ENCODE data around the gene USP10.

USP10 gene

GRCh38 chr16:84680165-84680842, 19.5 kb upstream of the USP10 start:
- H3K4me3 ChIP-seq (ENCODE audit: low read depth, low read length), result no peak overlapping the region
- no peak for DNase-seq (ENCODE audit: low read depth)
- TF ChIP-seq, protein P1, sequence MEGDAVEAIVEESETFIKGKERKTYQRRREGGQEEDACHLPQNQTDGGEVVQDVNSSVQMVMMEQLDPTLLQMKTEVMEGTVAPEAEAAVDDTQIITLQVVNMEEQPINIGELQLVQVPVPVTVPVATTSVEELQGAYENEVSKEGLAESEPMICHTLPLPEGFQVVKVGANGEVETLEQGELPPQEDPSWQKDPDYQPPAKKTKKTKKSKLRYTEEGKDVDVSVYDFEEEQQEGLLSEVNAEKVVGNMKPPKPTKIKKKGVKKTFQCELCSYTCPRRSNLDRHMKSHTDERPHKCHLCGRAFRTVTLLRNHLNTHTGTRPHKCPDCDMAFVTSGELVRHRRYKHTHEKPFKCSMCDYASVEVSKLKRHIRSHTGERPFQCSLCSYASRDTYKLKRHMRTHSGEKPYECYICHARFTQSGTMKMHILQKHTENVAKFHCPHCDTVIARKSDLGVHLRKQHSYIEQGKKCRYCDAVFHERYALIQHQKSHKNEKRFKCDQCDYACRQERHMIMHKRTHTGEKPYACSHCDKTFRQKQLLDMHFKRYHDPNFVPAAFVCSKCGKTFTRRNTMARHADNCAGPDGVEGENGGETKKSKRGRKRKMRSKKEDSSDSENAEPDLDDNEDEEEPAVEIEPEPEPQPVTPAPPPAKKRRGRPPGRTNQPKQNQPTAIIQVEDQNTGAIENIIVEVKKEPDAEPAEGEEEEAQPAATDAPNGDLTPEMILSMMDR (conservative IDR thresholded peaks at IDR 0.05; ENCODE audit: low read depth, low read length), result no peak

DNA sequence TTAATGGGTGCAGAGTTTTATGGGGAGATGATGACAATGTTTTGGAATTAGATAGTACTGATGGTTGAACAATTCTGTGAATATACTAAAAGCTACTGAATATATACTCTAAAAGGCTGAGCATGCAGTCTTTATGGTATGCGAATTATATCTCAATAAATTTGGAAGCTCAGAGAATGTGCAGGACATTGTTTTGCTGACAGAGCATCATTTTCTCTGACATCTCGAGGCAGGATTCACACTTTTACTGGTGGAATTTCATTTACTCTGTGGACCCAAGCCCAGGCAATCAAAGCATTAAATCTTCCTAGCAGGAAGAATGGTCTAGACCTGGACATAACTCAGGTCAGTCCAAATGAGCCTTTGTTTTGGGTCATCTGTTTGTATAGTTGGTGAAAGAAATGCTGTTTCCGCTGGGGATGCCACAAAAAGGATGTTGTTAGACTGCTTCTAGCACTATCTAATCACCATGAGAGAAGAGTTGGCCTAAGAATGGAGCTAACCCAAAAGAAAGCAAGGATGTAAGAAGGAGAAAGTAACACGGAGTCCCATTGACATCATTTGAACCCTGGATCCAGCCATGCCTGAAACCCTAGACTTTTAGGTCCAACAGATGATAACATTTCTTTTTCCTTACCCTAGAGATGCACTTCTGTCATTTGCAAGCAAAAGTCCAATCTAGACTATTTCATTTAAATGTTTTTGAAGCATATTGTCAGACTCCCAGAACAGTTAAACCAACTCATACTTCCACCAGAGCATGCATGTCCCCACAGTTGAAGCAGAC, 18.8 kb upstream of the USP10 start:
- TF ChIP-seq, protein P1 (conservative IDR thresholded peaks at IDR 0.05; ENCODE audit: low read depth, low read length), result no peak
- no peak overlapping the region for H3K4me3 ChIP-seq (ENCODE audit: low read depth, low read length)
- DNase-seq (ENCODE audit: low read depth), result no peak

DNA sequence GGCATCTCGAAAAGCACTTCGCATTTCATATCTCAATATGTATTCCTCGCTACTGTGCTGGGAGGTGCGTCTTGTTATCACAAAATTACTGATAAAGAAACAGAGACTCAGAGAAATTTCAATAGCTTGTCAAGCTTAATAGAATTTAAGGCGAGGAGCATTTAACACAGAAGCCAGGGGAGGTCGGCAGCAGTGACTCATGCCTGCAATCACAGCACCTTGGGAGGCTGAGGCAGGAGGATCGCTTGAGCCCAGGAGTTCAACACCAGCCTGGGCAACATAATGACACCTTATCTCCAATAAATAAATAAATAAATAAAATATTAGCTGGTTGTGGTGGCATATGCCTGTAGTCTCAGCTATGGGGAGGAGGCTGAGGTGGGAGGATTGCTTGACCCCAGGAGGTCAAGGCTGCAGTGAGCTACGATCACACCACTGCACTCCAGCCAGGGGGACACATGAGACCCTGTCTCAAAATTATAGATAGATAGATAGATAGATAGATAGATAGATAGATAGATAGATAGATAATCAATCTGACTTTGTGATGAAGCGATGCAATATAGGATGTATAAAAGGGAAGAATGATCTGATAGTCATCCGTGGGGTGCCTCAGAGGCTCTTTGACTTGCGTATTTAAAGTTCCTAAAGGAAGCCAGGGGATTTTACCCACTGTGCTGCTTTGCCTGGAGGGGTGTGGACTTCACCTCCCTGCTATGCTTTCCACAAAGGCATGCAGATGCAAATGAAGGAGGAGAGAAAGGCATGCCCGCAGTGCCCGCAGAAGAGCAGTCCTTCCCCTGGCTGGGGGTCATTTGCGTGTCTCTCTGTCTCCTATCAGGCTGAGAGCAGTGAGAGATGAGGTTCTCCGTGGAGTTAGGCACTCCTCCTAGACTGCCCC, 15.9 kb upstream of the USP10 start:
- TF ChIP-seq, protein P1 (conservative IDR thresholded peaks at IDR 0.05; ENCODE audit: low read depth, low read length), result no peak
- no peak overlapping the region for H3K4me3 ChIP-seq (ENCODE audit: low read depth, low read length)
- no peak for DNase-seq (ENCODE audit: low read depth)

- DNase-seq (ENCODE audit: low read depth), result no peak
- H3K4me3 ChIP-seq (ENCODE audit: low read depth, low read length), result no peak overlapping the region
- TF ChIP-seq, protein P1 (conservative IDR thresholded peaks at IDR 0.05; ENCODE audit: low read depth, low read length), result no peak
Observed at GRCh38 chr16:84684592-84684965, 15.2 kb upstream of the USP10 start.

DNA sequence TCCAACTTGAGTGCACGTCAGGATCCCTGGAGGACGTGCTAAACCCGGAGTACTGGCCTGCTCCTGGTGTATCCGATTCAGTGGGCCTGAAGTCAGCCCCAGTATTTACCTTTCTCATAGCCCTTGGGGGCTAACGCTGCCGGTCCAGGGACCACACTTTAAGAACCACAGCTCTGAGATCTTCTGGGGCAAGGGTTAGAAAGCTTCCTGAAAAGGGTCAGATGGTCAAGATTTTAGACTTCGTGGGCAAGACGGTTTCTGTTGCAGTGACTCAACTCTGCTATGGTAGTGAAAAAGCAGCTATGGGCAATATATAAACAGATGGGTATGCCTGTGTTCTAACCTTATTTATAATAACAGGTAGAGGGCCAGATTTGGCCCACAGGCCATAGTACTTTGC, 14.6 kb upstream of the USP10 start:
- no peak overlapping the region for H3K4me3 ChIP-seq (ENCODE audit: low read depth, low read length)
- TF ChIP-seq, protein P1 (conservative IDR thresholded peaks at IDR 0.05; ENCODE audit: low read depth, low read length), result no peak
- DNase-seq (ENCODE audit: low read depth), result no peak

DNA sequence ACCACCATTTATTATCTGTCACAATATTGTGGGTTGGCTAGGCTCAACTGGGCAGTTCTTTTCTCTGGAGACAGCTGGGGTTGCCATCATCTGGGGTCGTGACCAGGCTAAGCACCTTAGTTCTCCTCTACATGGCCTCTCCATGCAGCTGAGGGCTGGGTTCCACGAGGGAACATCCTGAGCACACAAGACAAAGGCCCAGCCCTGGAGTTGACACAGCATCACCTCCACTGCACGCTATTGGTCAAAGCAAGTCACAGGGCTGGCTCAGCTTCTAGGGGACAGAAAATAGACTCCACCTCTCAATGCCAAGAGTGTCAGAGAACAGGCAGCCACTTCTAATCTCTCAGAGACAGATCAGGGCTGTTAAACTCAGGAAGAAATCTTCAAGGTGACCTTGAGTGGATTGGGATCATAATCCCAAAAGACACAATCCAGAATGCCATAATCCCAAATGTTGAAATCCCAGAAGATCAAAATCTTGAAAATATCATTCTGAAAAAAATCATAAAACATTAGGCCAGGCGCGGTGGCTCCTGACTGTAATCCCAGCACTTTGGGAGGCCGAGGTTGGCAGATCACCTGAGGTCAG, 13.0 kb upstream of the USP10 start:
- TF ChIP-seq, protein P1 (conservative IDR thresholded peaks at IDR 0.05; ENCODE audit: low read depth, low read length), result no peak
- no peak overlapping the region for H3K4me3 ChIP-seq (ENCODE audit: low read depth, low read length)
- no peak for DNase-seq (ENCODE audit: low read depth)

Data from choroid plexus epithelial cell (primary cell).